ENCODE data around the gene OLFML2B. TPM values are rescaled to one million over a fixed set of nuclear protein-coding genes. Genes with fewer than 3 reads are reported as not detected.
A peak's percentile ranks its signal among the peaks of the same experiment; 100 is the strongest.
"Not testable (repeated sequence)": the region's sequence is repeated elsewhere in the genome, so short reads cannot be mapped to it uniquely, and the experiment has no call there.

Gene OLFML2B
- total RNA-seq, 2 donors from 2014 or later, result 0.75 to 1.00 TPM

DNA sequence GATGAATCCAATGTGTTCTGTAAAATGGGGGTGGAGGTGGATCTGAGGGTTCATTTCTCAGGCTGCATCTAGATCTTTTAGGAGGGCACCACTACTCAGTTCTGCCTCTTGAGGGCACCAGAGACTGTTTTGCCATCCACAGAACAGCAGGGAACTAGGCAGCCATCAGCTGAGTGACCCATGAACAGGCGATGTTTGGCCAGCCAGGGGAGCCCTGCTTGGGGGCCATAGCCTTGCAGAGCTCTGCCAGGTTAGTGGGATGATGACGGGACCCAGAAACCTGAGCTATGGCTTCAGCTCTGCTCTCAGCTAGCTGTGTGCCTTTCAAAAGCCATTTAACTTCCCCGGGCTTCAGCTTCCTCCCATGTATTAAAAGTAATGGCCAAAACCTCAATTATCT is 32.4 kb upstream of the OLFML2B start:
- Mint-ChIP-seq H3K36me3 (ENCODE audit: low read depth) (no peaks in the 10 kb centered on the region), H3K27ac (no peak overlapping the region), H3K4me3 (no peak overlapping the region), H3K9me3 (no peaks in the 10 kb centered on the region), H3K4me1 (no peaks in the 10 kb centered on the region), H3K27me3 (ENCODE audit: insufficient read depth) (peaks cover 15% of the 10 kb centered on the region)
- Histone ChIP-seq H3K27ac (ENCODE audit: low read depth, low read length) (no peak overlapping the region), H3K36me3 (ENCODE audit: control insufficient read depth, insufficient read depth, low read length) (no peaks in the 10 kb centered on the region), H3K4me3 (ENCODE audit: low read length) (no peak overlapping the region), H3K9me3 (ENCODE audit: control insufficient read depth, low read length) (no peaks in the 10 kb centered on the region), H3K9ac (ENCODE audit: extremely low read depth, low read length, poor library complexity, severe bottlenecking) (no peak overlapping the region), H3K27me3 (ENCODE audit: control insufficient read depth, insufficient read depth, low read length, poor library complexity, severe bottlenecking) (peaks cover 26% of the 10 kb centered on the region), H3K4me1 (ENCODE audit: control insufficient read depth, insufficient read depth, low read length) (no peaks in the 10 kb centered on the region)
- 40 to 64% methylated on average over 2 to 3 of the region's 3 CpGs for WGBS, 2 experiments (ENCODE audit: insufficient coverage in 1 of 2, insufficient read length in 1 of 2)
- TF ChIP-seq, protein P1, sequence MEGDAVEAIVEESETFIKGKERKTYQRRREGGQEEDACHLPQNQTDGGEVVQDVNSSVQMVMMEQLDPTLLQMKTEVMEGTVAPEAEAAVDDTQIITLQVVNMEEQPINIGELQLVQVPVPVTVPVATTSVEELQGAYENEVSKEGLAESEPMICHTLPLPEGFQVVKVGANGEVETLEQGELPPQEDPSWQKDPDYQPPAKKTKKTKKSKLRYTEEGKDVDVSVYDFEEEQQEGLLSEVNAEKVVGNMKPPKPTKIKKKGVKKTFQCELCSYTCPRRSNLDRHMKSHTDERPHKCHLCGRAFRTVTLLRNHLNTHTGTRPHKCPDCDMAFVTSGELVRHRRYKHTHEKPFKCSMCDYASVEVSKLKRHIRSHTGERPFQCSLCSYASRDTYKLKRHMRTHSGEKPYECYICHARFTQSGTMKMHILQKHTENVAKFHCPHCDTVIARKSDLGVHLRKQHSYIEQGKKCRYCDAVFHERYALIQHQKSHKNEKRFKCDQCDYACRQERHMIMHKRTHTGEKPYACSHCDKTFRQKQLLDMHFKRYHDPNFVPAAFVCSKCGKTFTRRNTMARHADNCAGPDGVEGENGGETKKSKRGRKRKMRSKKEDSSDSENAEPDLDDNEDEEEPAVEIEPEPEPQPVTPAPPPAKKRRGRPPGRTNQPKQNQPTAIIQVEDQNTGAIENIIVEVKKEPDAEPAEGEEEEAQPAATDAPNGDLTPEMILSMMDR (conservative IDR thresholded peaks at IDR 0.05), result peak; percentile 97
- peak; percentile 93 for DNase-seq

DNA sequence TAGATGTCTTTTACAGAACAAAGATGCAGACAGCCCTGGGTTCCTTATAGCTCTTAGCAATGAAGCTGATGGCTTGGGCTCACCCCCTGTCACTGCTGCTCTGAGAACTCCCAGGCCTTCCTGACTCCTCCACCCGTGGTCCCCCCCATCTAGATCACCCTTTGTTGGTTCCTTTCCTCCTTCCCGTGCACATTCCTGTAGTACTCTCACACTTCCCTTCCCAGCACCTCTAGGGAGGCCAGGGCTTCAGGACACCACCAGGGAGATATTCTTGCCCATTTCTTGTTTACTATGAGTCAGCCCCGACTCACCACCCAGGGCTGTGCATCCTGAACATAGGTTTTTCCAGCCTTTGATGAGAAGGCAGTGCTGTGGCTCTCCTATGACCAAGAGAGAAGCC is 31.4 kb upstream of the OLFML2B start:
- Mint-ChIP-seq H3K36me3 (ENCODE audit: low read depth) (no peaks in the 10 kb centered on the region), H3K27ac (no peak overlapping the region), H3K4me1 (no peaks in the 10 kb centered on the region), H3K4me3 (no peak overlapping the region), H3K27me3 (ENCODE audit: insufficient read depth) (peaks cover 10% of the 10 kb centered on the region), H3K9me3 (no peaks in the 10 kb centered on the region)
- Histone ChIP-seq H3K4me1 (ENCODE audit: control insufficient read depth, insufficient read depth, low read length) (no peaks in the 10 kb centered on the region), H3K27ac (ENCODE audit: low read depth, low read length) (no peak overlapping the region), H3K9me3 (ENCODE audit: control insufficient read depth, low read length) (no peaks in the 10 kb centered on the region), H3K4me3 (ENCODE audit: low read length) (no peak overlapping the region), H3K36me3 (ENCODE audit: control insufficient read depth, insufficient read depth, low read length) (no peaks in the 10 kb centered on the region), H3K27me3 (ENCODE audit: control insufficient read depth, insufficient read depth, low read length, poor library complexity, severe bottlenecking) (peaks cover 17% of the 10 kb centered on the region), H3K9ac (ENCODE audit: extremely low read depth, low read length, poor library complexity, severe bottlenecking) (no peak overlapping the region)
- TF ChIP-seq, protein P1 (conservative IDR thresholded peaks at IDR 0.05), result no peak
- no peak for DNase-seq
- 62 to 84% methylated on average over 2 to 3 of the region's 3 CpGs for WGBS, 2 experiments (ENCODE audit: insufficient coverage in 1 of 2, insufficient read length in 1 of 2)

DNA sequence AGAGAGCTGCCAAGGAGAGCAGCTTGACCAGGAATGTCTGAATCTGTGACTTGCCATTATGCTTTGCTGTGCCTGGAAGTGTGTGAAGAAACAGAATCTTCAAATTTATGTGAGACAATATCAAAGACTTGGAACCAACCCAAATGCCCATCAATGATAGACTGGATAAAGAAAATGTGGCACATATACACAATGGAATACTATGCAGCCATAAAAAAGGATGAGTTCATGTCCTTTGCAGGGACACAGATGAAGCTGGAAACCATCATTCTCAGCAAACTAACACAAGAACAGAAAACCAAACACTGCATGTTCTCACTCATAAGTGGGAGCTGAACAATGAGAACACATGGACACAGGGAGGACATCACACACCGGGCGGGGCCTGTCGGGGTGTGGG is 30.3 kb upstream of the OLFML2B start:
- not testable (repeated sequence) for H3K9me3 ChIP-seq (ENCODE audit: control insufficient read depth, low read length); H3K4me3 ChIP-seq (ENCODE audit: low read length); H3K9ac ChIP-seq (ENCODE audit: extremely low read depth, low read length, poor library complexity, severe bottlenecking); H3K4me1 Mint-ChIP-seq; DNase-seq; H3K9me3 Mint-ChIP-seq; H3K27ac ChIP-seq (ENCODE audit: low read depth, low read length); H3K4me3 Mint-ChIP-seq; H3K27ac Mint-ChIP-seq; H3K36me3 Mint-ChIP-seq (ENCODE audit: low read depth); H3K4me1 ChIP-seq (ENCODE audit: control insufficient read depth, insufficient read depth, low read length); H3K36me3 ChIP-seq (ENCODE audit: control insufficient read depth, insufficient read depth, low read length)
- H3K27me3 Mint-ChIP-seq (ENCODE audit: insufficient read depth), result peaks cover 14% of the 10 kb centered on the region
- WGBS, 2 experiments (ENCODE audit: insufficient coverage in 1 of 2, insufficient read length in 1 of 2), result 75 to 100% methylated on average over 2 to 3 of the region's 3 CpGs
- H3K27me3 ChIP-seq (ENCODE audit: control insufficient read depth, insufficient read depth, low read length, poor library complexity, severe bottlenecking), result peaks cover 13% of the 10 kb centered on the region

DNA sequence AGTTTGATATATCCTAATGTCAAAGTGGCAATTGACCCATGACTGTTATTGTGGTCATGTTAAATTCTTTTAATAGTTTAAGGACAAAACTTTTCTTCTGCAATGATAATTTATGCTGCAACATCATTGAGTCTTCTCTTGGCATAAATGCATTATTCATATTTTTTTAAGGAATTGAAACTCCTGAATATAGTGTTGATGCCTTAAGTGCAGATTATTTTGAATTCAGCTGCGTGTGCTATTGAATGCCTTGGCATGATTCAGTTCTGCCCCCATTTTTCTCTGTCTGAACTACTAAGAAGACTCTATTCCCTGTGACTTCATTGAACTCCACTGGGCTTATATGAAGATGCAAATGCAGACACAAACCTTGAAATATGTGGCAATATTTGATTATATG is 23.3 kb upstream of the OLFML2B start:
- no peak overlapping the region for H3K27ac ChIP-seq (ENCODE audit: low read depth, low read length)
- Mint-ChIP-seq H3K4me1 (no peaks in the 10 kb centered on the region), H3K9me3 (no peaks in the 10 kb centered on the region), H3K36me3 (ENCODE audit: low read depth) (no peaks in the 10 kb centered on the region), H3K27ac (no peak overlapping the region), H3K27me3 (ENCODE audit: insufficient read depth) (peaks cover 11% of the 10 kb centered on the region), H3K4me3 (no peak overlapping the region)
- TF ChIP-seq, protein P1 (conservative IDR thresholded peaks at IDR 0.05), result no peak
- no peak overlapping the region for H3K9ac ChIP-seq (ENCODE audit: extremely low read depth, low read length, poor library complexity, severe bottlenecking)
- no peaks in the 10 kb centered on the region for H3K36me3 ChIP-seq (ENCODE audit: control insufficient read depth, insufficient read depth, low read length)
- WGBS, 2 experiments (ENCODE audit: insufficient coverage in 1 of 2, insufficient read length in 1 of 2), result 83 to 89% methylated on average over 1 of the region's 1 CpG
- no peak overlapping the region for H3K4me3 ChIP-seq (ENCODE audit: low read length)
- no peaks in the 10 kb centered on the region for H3K9me3 ChIP-seq (ENCODE audit: control insufficient read depth, low read length)
- no peaks in the 10 kb centered on the region for H3K4me1 ChIP-seq (ENCODE audit: control insufficient read depth, insufficient read depth, low read length)
- peaks cover 13% of the 10 kb centered on the region for H3K27me3 ChIP-seq (ENCODE audit: control insufficient read depth, insufficient read depth, low read length, poor library complexity, severe bottlenecking)
- no peak for DNase-seq
